ENCODE results near the gene CCDC90B. TPM values are rescaled to one million over a fixed set of nuclear protein-coding genes. Genes with fewer than 3 reads are reported as not detected.

CCDC90B gene
- total RNA-seq, 1 donor from 2014 or later = 68.1 TPM

DNA sequence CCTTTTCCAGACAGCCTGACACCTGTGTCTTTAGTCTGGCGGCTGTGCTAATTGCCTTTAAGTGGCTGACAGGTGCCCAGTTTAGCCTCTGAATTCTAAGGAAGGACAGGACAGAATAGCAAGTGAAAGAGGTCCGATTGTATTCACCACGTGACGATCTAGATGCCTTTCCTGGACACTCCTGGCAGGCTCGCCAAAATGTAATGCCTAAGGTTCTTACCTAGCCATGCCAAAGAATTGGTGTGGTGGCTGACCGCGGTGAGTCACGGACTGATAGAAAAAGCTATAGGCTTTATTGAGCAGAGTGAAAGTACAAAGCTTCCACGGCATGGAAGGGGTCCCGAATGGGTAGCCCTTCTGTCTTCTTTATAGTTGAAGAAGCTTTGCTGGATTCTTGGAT is 65.9 kb downstream of the CCDC90B start:
- DNase-seq (ENCODE audit: low read depth) = no peak
- no peaks in the 10 kb centered on the region for H3K27me3 ChIP-seq (ENCODE audit: control insufficient read depth, insufficient read depth, low read length)

DNA sequence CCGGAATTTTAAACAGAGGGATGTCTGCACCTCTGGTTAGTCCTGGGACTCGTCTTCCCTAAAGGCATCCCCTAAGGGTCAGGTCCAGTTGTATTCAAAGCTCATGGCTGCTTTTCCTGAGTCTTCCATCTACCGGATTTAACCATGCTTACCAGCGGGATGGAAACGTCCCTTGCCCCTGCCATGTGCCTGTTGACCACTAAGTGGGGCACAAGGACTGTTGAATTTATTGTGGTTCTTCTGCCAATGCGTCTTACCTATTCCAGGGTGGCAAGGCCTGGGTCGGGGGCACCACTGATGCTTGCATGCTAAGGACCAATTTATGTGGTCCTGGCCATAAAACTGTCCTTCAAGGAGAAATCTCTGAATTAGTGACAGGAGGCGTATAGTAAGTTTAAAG is 67.1 kb downstream of the CCDC90B start:
- Histone ChIP-seq H3K27me3 (ENCODE audit: control insufficient read depth, insufficient read depth, low read length) (no peaks in the 10 kb centered on the region), H3K4me3 (ENCODE audit: low read depth, low read length) (no peak overlapping the region), H3K36me3 (ENCODE audit: control insufficient read depth, insufficient read depth, low read length) (no peaks in the 10 kb centered on the region)
- TF ChIP-seq, protein P1, sequence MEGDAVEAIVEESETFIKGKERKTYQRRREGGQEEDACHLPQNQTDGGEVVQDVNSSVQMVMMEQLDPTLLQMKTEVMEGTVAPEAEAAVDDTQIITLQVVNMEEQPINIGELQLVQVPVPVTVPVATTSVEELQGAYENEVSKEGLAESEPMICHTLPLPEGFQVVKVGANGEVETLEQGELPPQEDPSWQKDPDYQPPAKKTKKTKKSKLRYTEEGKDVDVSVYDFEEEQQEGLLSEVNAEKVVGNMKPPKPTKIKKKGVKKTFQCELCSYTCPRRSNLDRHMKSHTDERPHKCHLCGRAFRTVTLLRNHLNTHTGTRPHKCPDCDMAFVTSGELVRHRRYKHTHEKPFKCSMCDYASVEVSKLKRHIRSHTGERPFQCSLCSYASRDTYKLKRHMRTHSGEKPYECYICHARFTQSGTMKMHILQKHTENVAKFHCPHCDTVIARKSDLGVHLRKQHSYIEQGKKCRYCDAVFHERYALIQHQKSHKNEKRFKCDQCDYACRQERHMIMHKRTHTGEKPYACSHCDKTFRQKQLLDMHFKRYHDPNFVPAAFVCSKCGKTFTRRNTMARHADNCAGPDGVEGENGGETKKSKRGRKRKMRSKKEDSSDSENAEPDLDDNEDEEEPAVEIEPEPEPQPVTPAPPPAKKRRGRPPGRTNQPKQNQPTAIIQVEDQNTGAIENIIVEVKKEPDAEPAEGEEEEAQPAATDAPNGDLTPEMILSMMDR (IDR thresholded peaks at IDR 0.05; ENCODE audit: insufficient read depth, low read length, poor library complexity, severe bottlenecking) = no peak
- no peak for DNase-seq (ENCODE audit: low read depth)

More for the DNA sequence above, 65.9 kb downstream of the CCDC90B start:
- TF ChIP-seq, protein P1 (IDR thresholded peaks at IDR 0.05; ENCODE audit: insufficient read depth, low read length, poor library complexity, severe bottlenecking) = no peak
- H3K4me3 ChIP-seq (ENCODE audit: low read depth, low read length) = no peak overlapping the region
- H3K36me3 ChIP-seq (ENCODE audit: control insufficient read depth, insufficient read depth, low read length) = no peaks in the 10 kb centered on the region

Other genes with a start within 250 kb of the CCDC90B start
- gene RAB30, start 214.5 kb downstream of the CCDC90B start, total RNA-seq = 1.6 and 5.8 TPM in 2 replicates
- gene PCF11, start 129.2 kb downstream of the CCDC90B start, total RNA-seq = 31.0 and 42.5 TPM in 2 replicates
- gene ANKRD42, start 92.7 kb downstream of the CCDC90B start, total RNA-seq = 10.0 and 11.5 TPM in 2 replicates

All from kidney epithelial cell (primary cell).